Activated naive CD4-positive, alpha-beta T cell treated with Interleukin-2 at 50 U/mL for 16 hours (primary cell): ENCODE measurements around the gene AADACL4.
A peak's percentile ranks its signal among the peaks of the same experiment; 100 is the strongest.

Experiments
- DNase-seq: peaks from one replicate; pipeline ENCODE4 v3.0.0-alpha.2; 2020

Gene AADACL4

GRCh38 chr1:12643785-12644184, at the start of gene AADACL4:
Gene AADACL4 (plus strand): TSS chr1:12644085. CDS start chr1:12644547, 462 bp downstream.
- no peak for DNase-seq

GRCh38 chr1:12594490-12594889, 49.4 kb upstream of the AADACL4 start:
- DNase-seq, result no peak

- DNase-seq, result peak; percentile 20
These were observed 48.7 kb upstream of the AADACL4 start for GRCh38 chr1:12594966-12595756.

GRCh38 chr1:12595757-12596006, 48.2 kb upstream of the AADACL4 start:
- no peak for DNase-seq

- no peak for DNase-seq
These were observed 47.7 kb upstream of the AADACL4 start for GRCh38 chr1:12596007-12596821.

GRCh38 chr1:12597792-12598191, 46.1 kb upstream of the AADACL4 start:
- DNase-seq, result no peak

GRCh38 chr1:12598974-12599373, 44.9 kb upstream of the AADACL4 start:
- no peak for DNase-seq

GRCh38 chr1:12599657-12600056, 44.2 kb upstream of the AADACL4 start:
- DNase-seq, result no peak

- DNase-seq, result no peak
These were observed 43.5 kb upstream of the AADACL4 start for GRCh38 chr1:12600335-12600734.

- peak; percentile 56 for DNase-seq
These were observed 42.8 kb upstream of the AADACL4 start for GRCh38 chr1:12600880-12601633.

GRCh38 chr1:12601700-12602658, 41.9 kb upstream of the AADACL4 start:
- no peak for DNase-seq

- no peak for DNase-seq
These were observed 41.2 kb upstream of the AADACL4 start for GRCh38 chr1:12602659-12603024.

- DNase-seq, result no peak
These were observed 40.7 kb upstream of the AADACL4 start for GRCh38 chr1:12603224-12603623.

GRCh38 chr1:12604114-12604874, 39.6 kb upstream of the AADACL4 start:
- peak; percentile 66 for DNase-seq

- no peak for DNase-seq
These were observed 38.9 kb upstream of the AADACL4 start for GRCh38 chr1:12604986-12605385.

GRCh38 chr1:12607263-12607662, 36.6 kb upstream of the AADACL4 start:
- no peak for DNase-seq

GRCh38 chr1:12608311-12608957, 35.5 kb upstream of the AADACL4 start:
- DNase-seq, result no peak

GRCh38 chr1:12609469-12610003, 34.3 kb upstream of the AADACL4 start:
- DNase-seq, result no peak

GRCh38 chr1:12610305-12610935, 33.5 kb upstream of the AADACL4 start:
- DNase-seq, result no peak

- no peak for DNase-seq
These were observed 32.9 kb upstream of the AADACL4 start for GRCh38 chr1:12610941-12611340.
